Glomerular visceral epithelial cell (primary cell): ENCODE measurements around the gene SLC26A11.
A peak's percentile ranks its signal among the peaks of the same experiment; 100 is the strongest.

Experiments
- DNase-seq: peaks from one replicate; pipeline ENCODE4 v3.0.0-alpha.2; 2016; ENCODE audit errors: extremely low spot score

The SLC26A11 gene

DNA sequence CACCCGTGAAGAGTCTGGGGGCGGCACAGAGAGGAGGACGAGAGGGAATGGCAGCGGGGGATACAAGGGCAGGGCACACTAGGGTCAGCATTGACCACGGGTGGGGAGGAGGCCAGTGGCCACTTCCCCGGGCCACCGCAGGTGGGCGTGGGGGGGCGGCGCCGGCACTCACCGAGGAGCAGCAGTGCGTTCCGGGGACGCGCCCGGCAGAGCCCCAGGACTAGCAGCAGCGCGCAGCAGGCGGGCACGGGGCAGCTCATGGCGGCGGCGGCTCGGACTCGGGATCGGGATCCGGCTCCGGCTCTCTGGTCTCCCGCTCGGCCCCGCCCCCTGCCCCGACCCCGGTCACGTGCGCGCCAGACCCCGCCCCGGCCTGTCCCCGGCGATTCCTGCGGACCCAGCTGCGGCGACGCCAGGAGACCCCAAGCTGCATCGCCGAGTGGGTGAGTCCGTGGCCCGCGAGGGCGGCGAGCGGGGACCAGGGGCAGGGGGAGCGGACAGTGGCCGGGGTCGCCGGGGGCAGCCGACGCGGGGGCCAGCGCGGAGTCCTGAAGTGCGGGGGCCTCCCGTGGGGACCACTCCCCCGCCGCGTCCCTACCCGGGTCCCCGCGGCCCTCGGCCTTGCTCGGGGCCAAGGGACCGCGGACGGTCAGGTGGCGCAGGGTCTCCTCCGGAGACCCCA lies at the start of gene SLC26A11, which contains the start of gene SGSH:
TSS of gene SLC26A11 (plus strand) at position 374 of the 682 bp plus-strand sequence. CDS start 1,134 bp downstream, outside the sequence.
TSS of gene SGSH (minus strand) at position 280 of the 682 bp plus-strand sequence. CDS start at position 260, 20 bp downstream.
- DNase-seq, result peak; percentile 77

- DNase-seq, result no peak
Measured at GRCh38 chr17:80171681-80172080, 48.5 kb upstream of the SLC26A11 start.

- DNase-seq, result no peak
Measured at GRCh38 chr17:80173126-80173525, 47.1 kb upstream of the SLC26A11 start.

- DNase-seq, result no peak
Measured at GRCh38 chr17:80173916-80174315, 46.3 kb upstream of the SLC26A11 start.

- no peak for DNase-seq
Measured at GRCh38 chr17:80176757-80177156, 43.5 kb upstream of the SLC26A11 start.

- DNase-seq, result no peak
Measured at GRCh38 chr17:80177986-80178595, 42.1 kb upstream of the SLC26A11 start.

GRCh38 chr17:80180192-80180591 lies 40.0 kb upstream of the SLC26A11 start:
- no peak for DNase-seq

DNA sequence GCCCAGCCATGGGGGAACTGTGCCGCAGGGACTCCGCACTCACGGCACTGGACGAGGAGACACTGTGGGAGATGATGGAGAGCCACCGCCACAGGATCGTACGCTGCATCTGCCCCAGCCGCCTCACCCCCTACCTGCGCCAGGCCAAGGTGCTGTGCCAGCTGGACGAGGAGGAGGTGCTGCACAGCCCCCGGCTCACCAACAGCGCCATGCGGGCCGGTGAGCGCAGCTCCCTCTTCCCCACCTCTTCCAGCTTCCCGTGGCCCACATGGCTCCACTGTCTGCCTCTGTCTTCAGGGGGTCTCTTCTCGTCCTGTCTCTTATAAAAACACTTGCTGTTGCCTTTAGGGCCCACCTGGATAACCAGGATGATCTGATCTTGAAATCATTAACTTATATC lies 38.8 kb upstream of the SLC26A11 start:
- no peak for DNase-seq

DNA sequence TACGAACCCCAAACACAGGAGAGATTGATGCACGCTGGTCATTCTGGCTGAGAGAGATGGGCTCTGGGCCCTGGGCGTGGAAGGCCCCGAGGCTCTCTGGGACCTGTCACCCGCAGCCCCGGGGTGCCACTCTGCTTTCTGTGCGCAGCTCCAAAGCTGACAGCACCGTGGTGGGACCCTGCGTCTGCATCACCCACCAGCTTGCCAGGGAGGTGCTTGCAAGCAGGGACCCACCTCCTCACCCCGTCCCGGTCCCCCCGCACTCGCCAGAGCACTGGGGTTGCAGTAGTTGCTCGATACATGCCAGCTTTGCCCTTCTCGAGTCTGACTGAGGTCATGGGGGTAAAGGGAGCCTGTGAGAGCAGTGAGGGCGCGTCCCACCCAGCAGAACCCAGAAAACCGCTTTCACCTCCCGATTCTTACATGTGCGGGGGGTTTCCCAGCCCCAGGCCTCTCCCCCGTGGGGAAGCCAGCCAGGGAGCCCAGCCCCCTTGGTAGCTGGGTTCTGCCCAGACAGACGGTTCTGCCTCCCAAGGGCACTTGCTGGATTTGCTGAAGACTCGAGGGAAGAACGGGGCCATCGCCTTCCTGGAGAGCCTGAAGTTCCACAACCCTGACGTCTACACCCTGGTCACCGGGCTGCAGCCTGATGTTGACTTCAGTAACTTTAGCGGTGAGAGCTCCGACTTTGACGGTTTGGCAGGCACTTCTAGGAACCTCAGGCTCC lies 37.9 kb upstream of the SLC26A11 start:
- DNase-seq, result no peak

GRCh38 chr17:80182845-80183223 lies 37.4 kb upstream of the SLC26A11 start:
- DNase-seq, result no peak

- no peak for DNase-seq
Measured at GRCh38 chr17:80183581-80184422, 36.4 kb upstream of the SLC26A11 start.

GRCh38 chr17:80184423-80184714 lies 35.9 kb upstream of the SLC26A11 start:
- DNase-seq, result no peak

DNA sequence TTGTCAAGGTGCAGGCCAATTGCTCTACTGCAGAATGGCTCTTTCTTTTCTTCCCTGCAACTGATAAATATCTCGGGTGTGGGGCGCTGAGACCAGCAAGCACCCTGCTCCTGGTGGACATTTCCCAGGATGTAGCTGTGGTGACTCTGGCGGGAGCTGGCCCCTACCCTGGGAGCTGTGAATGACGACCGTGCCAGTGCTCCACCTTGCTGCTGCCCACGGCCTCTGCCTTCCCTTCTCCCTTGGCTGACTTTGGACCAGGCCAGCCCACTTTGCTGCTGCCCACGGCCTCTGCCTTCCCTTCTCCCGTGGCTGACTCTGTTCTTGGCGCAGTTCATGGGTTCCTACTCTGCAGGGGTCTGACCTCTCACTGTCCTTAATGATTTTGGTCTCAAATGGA lies 34.3 kb upstream of the SLC26A11 start:
- no peak for DNase-seq

GRCh38 chr17:80187090-80187489 lies 33.1 kb upstream of the SLC26A11 start:
- DNase-seq, result no peak

- no peak for DNase-seq
Measured at GRCh38 chr17:80187515-80187941, 32.7 kb upstream of the SLC26A11 start.

DNA sequence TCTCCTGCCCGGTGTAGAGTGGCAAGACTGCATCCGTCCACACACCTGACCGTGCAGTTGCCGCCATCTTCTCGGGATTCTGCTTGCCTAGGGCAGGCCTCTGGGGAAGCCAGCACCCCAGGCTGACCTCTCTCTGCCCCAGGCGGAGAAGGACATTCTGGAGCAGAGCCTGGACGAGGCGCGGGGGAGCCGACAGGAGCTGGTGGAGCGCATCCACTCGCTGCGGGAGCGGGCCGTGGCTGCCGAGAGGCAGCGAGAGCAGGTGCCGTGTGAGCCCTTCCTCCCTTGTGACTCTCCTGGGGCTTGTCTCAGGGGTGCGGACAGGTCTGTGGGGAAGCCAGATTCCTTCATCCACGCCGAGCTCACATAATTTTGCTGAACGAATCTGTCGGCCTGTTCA lies 30.6 kb upstream of the SLC26A11 start:
- no peak for DNase-seq

DNA sequence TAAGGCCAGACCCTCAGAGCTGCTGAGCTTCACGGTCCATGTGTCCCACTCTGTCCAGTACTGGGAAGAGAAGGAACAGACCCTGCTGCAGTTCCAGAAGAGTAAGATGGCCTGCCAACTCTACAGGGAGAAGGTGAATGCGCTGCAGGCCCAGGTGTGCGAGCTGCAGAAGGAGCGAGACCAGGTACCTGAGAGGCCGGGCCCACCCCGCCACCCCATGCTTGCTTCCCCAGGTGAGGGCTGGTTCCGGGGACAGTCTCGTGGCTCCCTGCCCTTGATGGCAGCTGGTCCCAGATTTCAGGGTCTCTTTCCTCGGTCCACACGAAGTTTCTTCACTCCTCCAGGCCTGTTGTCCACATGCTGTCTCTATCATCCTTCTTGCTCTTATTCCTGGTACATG lies 29.5 kb upstream of the SLC26A11 start:
- no peak for DNase-seq

- no peak for DNase-seq
Measured at GRCh38 chr17:80191192-80191591, 29.0 kb upstream of the SLC26A11 start.

GRCh38 chr17:80191865-80192661 lies 28.2 kb upstream of the SLC26A11 start:
- DNase-seq, result no peak

- DNase-seq, result no peak
Measured at GRCh38 chr17:80195141-80195540, 25.1 kb upstream of the SLC26A11 start.
